A549 (cell line): Measurements from ENCODE around the gene MSI2.

ENCODE experiments used
- CBX2 ChIP-seq: fragments of 200-600 bp; sonication (generic); IDR thresholded peaks from 2 replicates; pipeline ENCODE4 v1.6.1; 2016; ENCODE audit warnings: low read depth, mild to moderate bottlenecking, borderline replicate concordance
- CTCF ChIP-seq: fragments of >200 bp; sonication (Bioruptor Twin); formaldehyde crosslinking; IDR thresholded peaks from 3 replicates; pipeline ENCODE4 v1.5.1; 2016
- E2F6 ChIP-seq: IDR thresholded peaks from 2 replicates; pipeline ENCODE4 v1.6.1; 2012; ENCODE audit warnings: low read depth, borderline replicate concordance
- EHMT2 ChIP-seq: fragments of 200-600 bp; sonication (generic); IDR thresholded peaks from 2 replicates; pipeline ENCODE4 v1.6.1; 2016; ENCODE audit warnings: antibody characterized with exemption, low read depth, mild to moderate bottlenecking, moderate library complexity
- HES2 ChIP-seq: fragments of >200 bp; sonication (Bioruptor Twin); formaldehyde crosslinking; IDR thresholded peaks from 2 replicates; pipeline ENCODE4 v1.6.1; 2016
- KDM5A ChIP-seq: fragments of 200-600 bp; sonication (generic); IDR thresholded peaks from 2 replicates; pipeline ENCODE4 v1.6.1; 2016; ENCODE audit warnings: antibody characterized with exemption, mild to moderate bottlenecking
- POLR2A ChIP-seq: IDR thresholded peaks from 2 replicates; pipeline ENCODE4 v1.6.1; 2012; ENCODE audit warnings: mild to moderate bottlenecking, low read length
- POLR2AphosphoS2 ChIP-seq: conservative IDR thresholded peaks from 2 replicates; pipeline ENCODE4 v1.6.1; 2012; ENCODE audit warnings: low read length, improper control_type of control experiment, inconsistent platforms
- RARB ChIP-seq: fragments of 250-450 bp; sonication (Bioruptor Pico); IDR thresholded peaks from 2 replicates; pipeline ENCODE4 v1.8.0; 2021; ENCODE audit warnings: mild to moderate bottlenecking, moderate library complexity
- RFX5 ChIP-seq: fragments of 450-650 bp; IDR thresholded peaks from 2 replicates; pipeline ENCODE4 v1.7.1; 2014; ENCODE audit warnings: antibody characterized with exemption, mild to moderate bottlenecking, moderate library complexity
- SREBF2 ChIP-seq: fragments of 450-650 bp; IDR thresholded peaks from 2 replicates; pipeline ENCODE4 v1.6.1; 2014; ENCODE audit warnings: mild to moderate bottlenecking, moderate library complexity
- TP53 ChIP-seq: fragments of 250-450 bp; sonication (Bioruptor Pico); IDR thresholded peaks from 2 replicates; pipeline ENCODE4 v1.5.0; 2021; ENCODE audit warnings: mild to moderate bottlenecking, moderate library complexity

DNA sequence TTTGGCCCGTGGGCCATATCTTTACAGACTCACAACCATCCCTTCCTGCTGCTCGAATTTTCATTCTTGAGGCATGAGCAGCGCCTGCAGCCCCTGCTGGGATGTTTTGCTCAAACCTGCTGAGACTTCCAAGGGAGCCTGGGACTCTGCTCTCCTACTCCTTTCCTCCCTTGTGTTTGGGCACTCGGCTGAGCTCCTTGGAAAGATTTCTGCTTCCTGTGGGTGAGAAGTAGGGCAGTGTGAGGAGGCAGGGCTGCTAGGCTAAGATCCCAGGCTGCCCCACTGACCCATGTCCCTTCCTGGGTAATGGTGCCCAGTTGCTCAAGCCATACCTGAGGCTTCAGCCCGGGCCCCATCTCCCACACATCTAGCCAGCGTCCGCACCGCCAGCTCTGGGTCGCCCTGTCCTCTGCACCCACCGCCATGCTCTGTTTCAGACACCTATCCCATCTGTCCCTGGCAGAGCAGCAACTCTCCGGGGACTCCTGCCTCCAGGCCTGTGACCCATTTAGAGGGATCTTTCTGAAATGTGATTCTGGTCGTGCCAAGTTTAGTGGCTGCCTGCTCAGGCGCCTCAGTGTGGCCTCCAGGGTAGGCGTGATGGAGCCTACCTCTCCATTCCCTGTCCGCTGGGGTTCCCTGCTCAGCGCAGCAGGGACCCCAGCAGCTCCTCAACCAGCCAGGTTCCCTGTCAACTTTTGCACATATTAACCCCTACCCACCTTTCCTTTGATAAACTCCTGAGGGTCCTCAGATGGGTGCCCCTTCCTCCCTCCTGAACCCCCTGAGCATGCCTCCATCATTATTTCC is 298.7 kb downstream of the MSI2 start:
- no peak for TF ChIP-seq EHMT2
- no peak for TF ChIP-seq RARB
- TF ChIP-seq CTCF: no peak
- no peak for TF ChIP-seq POLR2A
- no peak for TF ChIP-seq KDM5A
- no peak for TF ChIP-seq POLR2AphosphoS2
- TF ChIP-seq TP53: no peak
- TF ChIP-seq HES2: no peak
- no peak for TF ChIP-seq SREBF2
- no peak for TF ChIP-seq E2F6
- no peak for TF ChIP-seq RFX5
- no peak for TF ChIP-seq CBX2
